SK-N-SH (cell line): ENCODE results near the gene MYBPC3. TPM values are rescaled to one million over a fixed set of nuclear protein-coding genes. Genes with fewer than 3 reads are reported as not detected.

Source experiments
- CTCF ChIA-PET: fragments of 300-600, 350-600 bp; formaldehyde crosslinking; extraction: SDS; loops from one replicate; lab custom pipeline; 2021; lab: Yijun Ruan, JAX
- POLR2A ChIA-PET: fragments of 350-600 bp; sonication (Branson Sonifier 250); formaldehyde crosslinking; extraction: SDS; loops from one replicate; lab custom pipeline; 2020; ENCODE audit warnings: antibody characterized with exemption, inconsistent platforms; lab: Yijun Ruan, JAX
- DNase-seq: peaks from one replicate; pipeline ENCODE4 v3.0.0; 2012
- H2AFZ ChIP-seq: fragments of 200-600 bp; sonication (generic); 2 replicates; pipeline ENCODE4 v1.8.1; 2016; ENCODE audit warnings: antibody characterized with exemption, mild to moderate bottlenecking, low read depth
- H3F3A ChIP-seq: fragments of 200-600 bp; sonication (generic); replicated peaks from 2 replicates; pipeline ENCODE3; 2016; ENCODE audit warnings: antibody characterized with exemption, mild to moderate bottlenecking; ENCODE audit not compliant: insufficient read depth
- H3K27ac ChIP-seq, 2 experiments: fragments of 200-500 bp in 1 of 2; fragments of 200-600 bp in 1 of 2; sonication (Bioruptor generic) in 1 of 2; sonication (generic), shearing (Covaris generic) in 1 of 2; 2 replicates each; pipeline versions ENCODE4 v1.5.1 to v1.6.1; 2014 to 2016; ENCODE audit warnings: low read depth in 2 of 2, inconsistent platforms in 1 of 2, low read length in 1 of 2, mild to moderate bottlenecking in 1 of 2, mixed read lengths in 1 of 2
- H3K27me3 ChIP-seq: fragments of 200-600 bp; sonication (generic), shearing (Covaris generic); 2 replicates; pipeline ENCODE4 v1.6.1; 2016; ENCODE audit warnings: mixed run types; ENCODE audit not compliant: insufficient read depth
- H3K36me3 ChIP-seq, 2 experiments: fragments of 200-500 bp in 1 of 2; fragments of 200-600 bp in 1 of 2; sonication (Bioruptor generic) in 1 of 2; sonication (generic) in 1 of 2; replicated peaks in 1 of 2; 2 replicates each; pipeline versions ENCODE3 to v1.5.1; 2014 to 2016; ENCODE audit warnings: low read length in 1 of 2, mild to moderate bottlenecking in 1 of 2; ENCODE audit not compliant: insufficient read depth in 2 of 2, control insufficient read depth in 1 of 2
- H3K4me1 ChIP-seq, 2 experiments: fragments of 200-500 bp in 1 of 2; fragments of 200-600 bp in 1 of 2; sonication (Bioruptor generic) in 1 of 2; sonication (generic), shearing (Covaris generic) in 1 of 2; 2 replicates each; pipeline versions ENCODE4 v1.5.1 to v1.6.1; 2014 to 2016; ENCODE audit warnings: low read depth in 1 of 2, low read length in 1 of 2, mixed run types in 1 of 2; ENCODE audit not compliant: insufficient read depth in 2 of 2, control insufficient read depth in 1 of 2
- H3K4me2 ChIP-seq: fragments of 200-600 bp; sonication (generic), shearing (Covaris generic); 2 replicates; pipeline ENCODE4 v1.6.1; 2017; ENCODE audit warnings: mixed run types
- H3K4me3 ChIP-seq, 2 experiments: fragments of 200-500 bp in 1 of 2; fragments of 200-600 bp in 1 of 2; sonication (Bioruptor generic) in 1 of 2; sonication (generic), shearing (Covaris generic) in 1 of 2; 2 replicates each; pipeline versions ENCODE4 v1.5.1 to v1.8.1; 2014 to 2016; ENCODE audit warnings: low read depth in 2 of 2, inconsistent platforms in 1 of 2, low read length in 1 of 2, mild to moderate bottlenecking in 1 of 2, mixed read lengths in 1 of 2, moderate library complexity in 1 of 2
- H3K79me2 ChIP-seq: fragments of 200-600 bp; sonication (generic); 2 replicates; pipeline ENCODE4 v1.8.1; 2017; ENCODE audit warnings: mild to moderate bottlenecking; ENCODE audit not compliant: insufficient read depth
- H3K9ac ChIP-seq: fragments of 200-600 bp; sonication (generic); 2 replicates; pipeline ENCODE4 v1.6.1; 2017; ENCODE audit warnings: mixed run types
- H3K9me2 ChIP-seq: fragments of 200-600 bp; sonication (generic); 2 replicates; pipeline ENCODE4 v1.6.1; 2017; ENCODE audit warnings: mixed run types
- H3K9me3 ChIP-seq: fragments of 200-600 bp; sonication (generic); 2 replicates; pipeline ENCODE4 v1.6.1; 2017; ENCODE audit warnings: mixed run types, mild to moderate bottlenecking, moderate library complexity
- H4K20me1 ChIP-seq: fragments of 200-600 bp; sonication (generic); 2 replicates; pipeline ENCODE4 v1.6.1; 2017; ENCODE audit warnings: mild to moderate bottlenecking, mixed run types; ENCODE audit not compliant: insufficient read depth
- ELF1 ChIP-seq: IDR thresholded peaks from 2 replicates; pipeline ENCODE4 v1.4.0; 2012
- EP300 ChIP-seq, 2 experiments: IDR thresholded peaks; 2 replicates each; pipeline versions ENCODE4 v1.4.0 to v1.6.1; 2012; ENCODE audit warnings: borderline replicate concordance in 1 of 2, low read depth in 1 of 2, low read length in 1 of 2
- EZH2phosphoT487 ChIP-seq: fragments of 200-600 bp; sonication (generic); IDR thresholded peaks from 2 replicates; pipeline ENCODE4 v1.6.1; 2017; ENCODE audit warnings: low read depth, mixed run types, mild to moderate bottlenecking, antibody characterized with exemption, moderate library complexity, borderline replicate concordance
- FOSL2 ChIP-seq: IDR thresholded peaks from 2 replicates; pipeline ENCODE4 v1.4.0; 2012; ENCODE audit warnings: low read depth, mild to moderate bottlenecking, moderate library complexity, borderline replicate concordance
- FOXJ3 ChIP-seq: sonication (generic); formaldehyde crosslinking; IDR thresholded peaks from 2 replicates; pipeline ENCODE4 v1.5.1; 2020; ENCODE audit warnings: mild to moderate bottlenecking, missing genetic modification reagents
- FOXM1 ChIP-seq: IDR thresholded peaks from 2 replicates; pipeline ENCODE4 v1.4.0; 2012; ENCODE audit warnings: low read depth, mild to moderate bottlenecking
- GABPA ChIP-seq: IDR thresholded peaks from 2 replicates; pipeline ENCODE4 v1.4.0; 2012; ENCODE audit warnings: low read depth, mild to moderate bottlenecking
- MAX ChIP-seq: IDR thresholded peaks from 2 replicates; pipeline ENCODE4 v1.4.0; 2012; ENCODE audit warnings: low read depth
- MEF2A ChIP-seq: IDR thresholded peaks from 2 replicates; pipeline ENCODE4 v1.4.0; 2012; ENCODE audit warnings: low read depth, borderline replicate concordance
- MXI1 ChIP-seq: IDR thresholded peaks from 2 replicates; pipeline ENCODE4 v1.6.1; 2012; ENCODE audit warnings: mild to moderate bottlenecking, low read depth, low read length, improper control_type of control experiment
- NFIC ChIP-seq: IDR thresholded peaks from 2 replicates; pipeline ENCODE4 v1.4.0; 2012; ENCODE audit warnings: borderline replicate concordance
- NRF1 ChIP-seq: IDR thresholded peaks from 2 replicates; pipeline ENCODE4 v1.6.1; 2012; ENCODE audit warnings: low read depth, mild to moderate bottlenecking, low read length
- RAD21 ChIP-seq: IDR thresholded peaks from 2 replicates; pipeline ENCODE4 v1.6.1; 2012; ENCODE audit warnings: mild to moderate bottlenecking, low read length
- REST ChIP-seq: IDR thresholded peaks from 2 replicates; pipeline ENCODE4 v1.6.1; 2012; ENCODE audit warnings: mild to moderate bottlenecking, low read depth, low read length, moderate library complexity
- TAF1 ChIP-seq: IDR thresholded peaks from 2 replicates; pipeline ENCODE4 v1.6.1; 2012; ENCODE audit warnings: low read depth, mild to moderate bottlenecking, low read length, moderate library complexity, borderline replicate concordance
- TCF12 ChIP-seq: IDR thresholded peaks from 2 replicates; pipeline ENCODE4 v1.4.0; 2012
- USF2 ChIP-seq: fragments of 150-350 bp; IDR thresholded peaks from 2 replicates; pipeline ENCODE4 v1.6.1; 2017; ENCODE audit warnings: antibody characterized with exemption, low read length, low read depth, borderline replicate concordance
- YY1 ChIP-seq: IDR thresholded peaks from 2 replicates; pipeline ENCODE4 v1.4.0; 2012; ENCODE audit warnings: low read depth, mild to moderate bottlenecking
- ZBTB33 ChIP-seq: IDR thresholded peaks from 2 replicates; pipeline ENCODE4 v1.4.0; 2012; ENCODE audit warnings: low read depth, borderline replicate concordance
- WGBS: methylation state at CpG from one replicate; pipeline ENCODE4 v1.1.6; 2017; ENCODE audit warnings: low lambda C conversion rate; 5-methylcytosine and 5-hydroxymethylcytosine counted together
- polyA plus RNA-seq, 3 experiments: library from polyadenylated mRNA; depleted of rRNA; stranded (reverse); fragments of >200 nt; gene quantifications; 2 replicates each; pipeline ENCODE4 v1.2.3, GENCODE V29; 2012

MYBPC3 gene
- polyA plus RNA-seq, 1 of the 3 experiments (the other 2 are of a cell fraction): not detected

GRCh38 chr11:47336595-47336994, 15.9 kb downstream of the MYBPC3 start:
- DNase-seq: no peak
- H3K27me3 ChIP-seq: no peaks in the 10 kb centered on the region
- no peak overlapping the region for H3K9ac ChIP-seq
- no peaks in the 10 kb centered on the region for H3K9me3 ChIP-seq
- no peaks in the 10 kb centered on the region for H3K4me1 ChIP-seq
- H3K79me2 ChIP-seq: no peaks in the 10 kb centered on the region
- POLR2A ChIA-PET: no interaction called here
- H2AFZ ChIP-seq: no peak overlapping the region
- H3K9me2 ChIP-seq: no peaks in the 10 kb centered on the region
- H3K4me2 ChIP-seq: no peak overlapping the region
- H3K36me3 ChIP-seq: no peaks in the 10 kb centered on the region
- H4K20me1 ChIP-seq: no peaks in the 10 kb centered on the region
- no peaks in the 10 kb centered on the region for H3F3A ChIP-seq
- WGBS: 60% methylated on average over 4 of the region's 4 CpGs
- no peak for TF ChIP-seq EZH2phosphoT487
- TF ChIP-seq MEF2A: no peak
- TF ChIP-seq EP300 (IDR thresholded peaks at IDR 0.05; ENCODE audit: borderline replicate concordance in 1 of 2, low read depth in 1 of 2, low read length in 1 of 2): no peak
- no peak for TF ChIP-seq GABPA
- no peak for TF ChIP-seq NRF1
- no peak for TF ChIP-seq YY1
- TF ChIP-seq ZBTB33: no peak
- TF ChIP-seq MXI1: no peak
- no peak for TF ChIP-seq ELF1
- TF ChIP-seq RAD21: no peak
- TF ChIP-seq NFIC: no peak
- no peak for TF ChIP-seq FOSL2
- no peak for TF ChIP-seq FOXM1
- TF ChIP-seq TCF12: no peak
- no peak for TF ChIP-seq FOXJ3 (CRISPR knock-in tag)
- TF ChIP-seq MAX: no peak
- TF ChIP-seq REST: no peak
- no peak for TF ChIP-seq USF2
- no peak for TF ChIP-seq TAF1
- TF ChIP-seq, all 33 proteins: peak for 0
- CTCF ChIA-PET: interaction anchor here (1.2 to 1.4 kb wide), 2 partner anchors 18 to 20 kb away, joined by 4 to 7 read pairs; no protein-coding TSS in a partner anchor
- H3K27ac ChIP-seq: no peak overlapping the region
- H3K4me3 ChIP-seq: no peak overlapping the region
